A549 (cell line): Measurements from ENCODE around the gene SCYGR2.

ENCODE experiments used
- CHD2 ChIP-seq: fragments of 150-350 bp; IDR thresholded peaks from 2 replicates; pipeline ENCODE4 v1.6.1; 2014; ENCODE audit warnings: low read length; ENCODE audit not compliant: partially characterized antibody
- ESRRA ChIP-seq: fragments of 150-350 bp; IDR thresholded peaks from 2 replicates; pipeline ENCODE4 v1.6.1; 2014; ENCODE audit warnings: mild to moderate bottlenecking, low read length, borderline replicate concordance
- POLR2A ChIP-seq: IDR thresholded peaks from 2 replicates; pipeline ENCODE4 v1.6.1; 2012; ENCODE audit warnings: mild to moderate bottlenecking, low read length
- TF ChIP-seq, protein P1 (sequence below): fragments of >200 bp; sonication (Bioruptor Twin); formaldehyde crosslinking; IDR thresholded peaks from 3 replicates; pipeline ENCODE4 v1.5.1; 2016

DNA sequence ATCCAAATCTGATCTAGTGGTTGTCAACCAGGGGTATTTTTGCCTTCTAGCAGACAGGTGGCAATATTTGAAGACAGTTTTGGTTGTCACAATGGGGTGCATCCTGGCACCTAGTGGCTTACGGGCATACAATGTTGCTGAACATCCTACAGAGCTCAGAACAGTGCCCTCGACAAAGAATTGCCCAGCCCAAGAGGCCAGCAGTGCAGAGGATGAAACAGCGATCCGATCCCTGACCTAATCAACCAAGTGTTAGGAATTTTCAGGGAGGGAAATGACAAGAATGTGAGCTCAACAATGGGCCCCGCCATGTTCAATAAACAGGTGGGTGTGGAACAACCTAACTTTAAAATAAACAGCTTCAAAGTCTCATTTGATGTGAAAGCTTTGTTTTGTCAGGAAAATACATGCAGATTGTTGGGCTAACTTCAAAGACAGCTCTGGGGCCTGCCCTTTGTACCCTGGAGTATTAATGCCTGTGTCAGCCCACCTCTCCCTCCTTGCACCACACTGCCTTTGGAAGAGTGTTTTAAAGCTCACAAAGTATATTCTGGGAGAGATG lies 45.4 kb downstream of the SCYGR2 start:
- TF ChIP-seq, protein P1, sequence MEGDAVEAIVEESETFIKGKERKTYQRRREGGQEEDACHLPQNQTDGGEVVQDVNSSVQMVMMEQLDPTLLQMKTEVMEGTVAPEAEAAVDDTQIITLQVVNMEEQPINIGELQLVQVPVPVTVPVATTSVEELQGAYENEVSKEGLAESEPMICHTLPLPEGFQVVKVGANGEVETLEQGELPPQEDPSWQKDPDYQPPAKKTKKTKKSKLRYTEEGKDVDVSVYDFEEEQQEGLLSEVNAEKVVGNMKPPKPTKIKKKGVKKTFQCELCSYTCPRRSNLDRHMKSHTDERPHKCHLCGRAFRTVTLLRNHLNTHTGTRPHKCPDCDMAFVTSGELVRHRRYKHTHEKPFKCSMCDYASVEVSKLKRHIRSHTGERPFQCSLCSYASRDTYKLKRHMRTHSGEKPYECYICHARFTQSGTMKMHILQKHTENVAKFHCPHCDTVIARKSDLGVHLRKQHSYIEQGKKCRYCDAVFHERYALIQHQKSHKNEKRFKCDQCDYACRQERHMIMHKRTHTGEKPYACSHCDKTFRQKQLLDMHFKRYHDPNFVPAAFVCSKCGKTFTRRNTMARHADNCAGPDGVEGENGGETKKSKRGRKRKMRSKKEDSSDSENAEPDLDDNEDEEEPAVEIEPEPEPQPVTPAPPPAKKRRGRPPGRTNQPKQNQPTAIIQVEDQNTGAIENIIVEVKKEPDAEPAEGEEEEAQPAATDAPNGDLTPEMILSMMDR = no peak
- TF ChIP-seq POLR2A (no peak), ESRRA (no peak), CHD2 (no peak)
